Liver (tissue), 9 donors: Measurements from ENCODE around the gene ESPN. TPM values are rescaled to one million over a fixed set of nuclear protein-coding genes. Genes with fewer than 3 reads are reported as not detected.
A peak's percentile ranks its signal among the peaks of the same experiment; 100 is the strongest.

Source experiments
- DNase-seq: peaks from one replicate; pipeline ENCODE4 v3.0.0-alpha.2; 2017; ENCODE audit warnings: low spot score
- H3K27ac ChIP-seq, 2 donors: one replicate each; pipeline ENCODE4 v1.7.0; 2013; ENCODE audit warnings: inconsistent platforms in 2 of 2, low read length in 2 of 2, control low read depth in 1 of 2, low read depth in 1 of 2, mild to moderate bottlenecking in 1 of 2
- H3K27me3 ChIP-seq, 4 donors: one replicate each; pipeline versions ENCODE4 v1.6.1 to v1.7.0; 2013; ENCODE audit warnings: low read length in 3 of 4, inconsistent platforms in 1 of 4, mild to moderate bottlenecking in 1 of 4, moderate library complexity in 1 of 4; ENCODE audit not compliant: control insufficient read depth in 4 of 4, insufficient read depth in 4 of 4
- H3K36me3 ChIP-seq, 4 donors: one replicate each; pipeline versions ENCODE4 v1.6.1 to v1.7.0; 2013; ENCODE audit warnings: low read length in 3 of 4, mild to moderate bottlenecking in 3 of 4, low read depth in 1 of 4, moderate library complexity in 1 of 4; ENCODE audit not compliant: control insufficient read depth in 4 of 4, insufficient read depth in 3 of 4
- H3K4me1 ChIP-seq, 4 donors: one replicate each; pipeline versions ENCODE4 v1.6.1 to v1.7.0; 2013; ENCODE audit warnings: low read length in 3 of 4, mild to moderate bottlenecking in 3 of 4, moderate library complexity in 1 of 4; ENCODE audit not compliant: control insufficient read depth in 4 of 4, insufficient read depth in 4 of 4
- H3K4me3 ChIP-seq, 3 donors: one replicate each; pipeline versions ENCODE4 v1.6.1 to v1.7.0; 2013; ENCODE audit warnings: low read length in 3 of 3, control low read depth in 1 of 3, low read depth in 1 of 3, mild to moderate bottlenecking in 1 of 3
- H3K9ac ChIP-seq, 2 donors: one replicate each; pipeline ENCODE4 v1.7.0; 2013; ENCODE audit warnings: low read length in 2 of 2, mild to moderate bottlenecking in 2 of 2, moderate library complexity in 2 of 2, control low read depth in 1 of 2, low read depth in 1 of 2
- H3K9me3 ChIP-seq, 4 donors: one replicate each; pipeline versions ENCODE4 v1.6.1 to v1.7.0; 2013; ENCODE audit warnings: low read length in 3 of 4; ENCODE audit not compliant: control insufficient read depth in 4 of 4
- ATF3 ChIP-seq: IDR thresholded peaks from 2 replicates; pipeline ENCODE4 v1.6.1; 2016; ENCODE audit warnings: antibody characterized with exemption
- CTCF ChIP-seq: fragments of 150-350 bp; IDR thresholded peaks from 2 replicates; pipeline ENCODE4 v1.5.1; 2017; ENCODE audit warnings: improper control_type of control experiment, low read depth, low read length; ENCODE audit not compliant: missing input control
- EGR1 ChIP-seq, 2 donors: IDR thresholded peaks; 2 replicates each; pipeline ENCODE4 v1.6.1; 2016 to 2018; ENCODE audit warnings: antibody characterized with exemption in 2 of 2, low read depth in 2 of 2
- FOXA1 ChIP-seq: IDR thresholded peaks from 2 replicates; pipeline ENCODE4 v1.6.1; 2016; ENCODE audit warnings: antibody characterized with exemption
- FOXA2 ChIP-seq: IDR thresholded peaks from 2 replicates; pipeline ENCODE4 v1.6.1; 2016; ENCODE audit warnings: antibody characterized with exemption
- GABPA ChIP-seq, 2 donors: IDR thresholded peaks in 1 of 2; conservative IDR thresholded peaks in 1 of 2; 2 replicates each; pipeline ENCODE4 v1.6.1; 2016; ENCODE audit warnings: antibody characterized with exemption in 2 of 2, mild to moderate bottlenecking in 1 of 2, moderate library complexity in 1 of 2
- HNF4A ChIP-seq, 2 donors: conservative IDR thresholded peaks; 2 replicates each; pipeline ENCODE4 v1.6.1; 2016; ENCODE audit warnings: antibody characterized with exemption in 2 of 2, mild to moderate bottlenecking in 2 of 2
- HNF4G ChIP-seq: IDR thresholded peaks from 2 replicates; pipeline ENCODE4 v1.6.1; 2016; ENCODE audit warnings: antibody characterized with exemption
- JUND ChIP-seq, 2 donors: IDR thresholded peaks; 2 replicates each; pipeline ENCODE4 v1.6.1; 2016; ENCODE audit warnings: antibody characterized with exemption in 2 of 2
- MAX ChIP-seq: IDR thresholded peaks from 2 replicates; pipeline ENCODE4 v1.6.1; 2016; ENCODE audit warnings: antibody characterized with exemption
- NR2F2 ChIP-seq: IDR thresholded peaks from 2 replicates; pipeline ENCODE4 v1.6.1; 2016; ENCODE audit warnings: antibody characterized with exemption
- RAD21 ChIP-seq, 2 donors: IDR thresholded peaks; 2 replicates each; pipeline ENCODE4 v1.6.1; 2016; ENCODE audit warnings: antibody characterized with exemption in 2 of 2, mild to moderate bottlenecking in 2 of 2
- REST ChIP-seq: IDR thresholded peaks from 2 replicates; pipeline ENCODE4 v1.6.1; 2016; ENCODE audit warnings: antibody characterized with exemption, mild to moderate bottlenecking
- RXRA ChIP-seq, 2 donors: IDR thresholded peaks; 2 replicates each; pipeline ENCODE4 v1.6.1; 2017 to 2018; ENCODE audit warnings: antibody characterized with exemption in 2 of 2, mild to moderate bottlenecking in 1 of 2
- SP1 ChIP-seq: IDR thresholded peaks from 2 replicates; pipeline ENCODE4 v1.6.1; 2018; ENCODE audit warnings: antibody characterized with exemption, mild to moderate bottlenecking
- TAF1 ChIP-seq: conservative IDR thresholded peaks from 2 replicates; pipeline ENCODE4 v1.6.1; 2016; ENCODE audit warnings: antibody characterized with exemption, mild to moderate bottlenecking
- YY1 ChIP-seq: IDR thresholded peaks from 2 replicates; pipeline ENCODE4 v1.6.1; 2016; ENCODE audit warnings: antibody characterized with exemption, mild to moderate bottlenecking
- ZBTB33 ChIP-seq: IDR thresholded peaks from 2 replicates; pipeline ENCODE4 v1.6.1; 2016; ENCODE audit warnings: antibody characterized with exemption
- WGBS: extraction: QIAGEN DNeasy Blood & Tissue Kit; methylation state at CpG from one replicate; pipeline ENCODE4 v1.1.7; 2013; 5-methylcytosine and 5-hydroxymethylcytosine counted together
- polyA plus RNA-seq, 2 donors: library from polyadenylated mRNA; stranded (reverse) in 1 of 2; unstranded in 1 of 2; fragments of 200-250 nt in 1 of 2; fragments of >200 nt in 1 of 2; fragmentation: Nextera tagmentation in 1 of 2; extraction: Ambion mirVana in 1 of 2; gene quantifications; one replicate each; pipeline versions ENCODE4 v1.2.1 to v1.2.3, GENCODE V29; 2013 to 2015
- total RNA-seq, 2 donors: library from RNA; depleted of rRNA; stranded (reverse); fragments of >200 nt; gene quantifications; one replicate each; pipeline ENCODE4 v1.2.3, GENCODE V29; 2014
- donor health status: healthy.
- donor health status: healthy.
- donor health status: healthy.
- donor health status: healthy.
- donor health status: healthy.

The ESPN gene
- total and polyA plus RNA-seq, 4 donors, result 61.5 to 103 (median 68.2) TPM

GRCh38 chr1:6496890-6497214 lies 72.3 kb downstream of the ESPN start:
- Histone ChIP-seq H3K27me3 (no peaks in the 10 kb centered on the region), H3K27ac (no peak overlapping the region), H3K4me3 (peak overlapping the region in 1 of 3 donors; percentile 61), H3K4me1 (peaks cover 2 to 11% (median 5%) of the 10 kb centered on the region in 4 donors), H3K9ac (no peak overlapping the region), H3K9me3 (no peaks in the 10 kb centered on the region), H3K36me3 (no peaks in the 10 kb centered on the region)
- no peak for DNase-seq
- TF ChIP-seq ATF3 (no peak), ZBTB33 (no peak), GABPA (IDR thresholded peaks at IDR 0.05 in 1 of 2, conservative IDR thresholded peaks at IDR 0.05 in 1 of 2) (no peak), FOXA1 (no peak), NR2F2 (no peak), EGR1 (IDR thresholded peaks at IDR 0.05; ENCODE audit: low read depth in 2 of 2) (no peak), HNF4A (conservative IDR thresholded peaks at IDR 0.05) (no peak), FOXA2 (no peak), HNF4G (no peak), RAD21 (IDR thresholded peaks at IDR 0.05) (no peak), RXRA (IDR thresholded peaks at IDR 0.05) (no peak), CTCF (no peak), YY1 (no peak), JUND (IDR thresholded peaks at IDR 0.05) (no peak), TAF1 (no peak), SP1 (no peak), MAX (no peak), REST (no peak)
- 8% methylated on average over 21 of the region's 21 CpGs for WGBS
